HG03060 (cell line): ENCODE measurements around the gene GALR3.

Experiments used
- ATAC-seq: cut with Tn5 transposase; IDR thresholded peaks from one replicate; pipeline ENCODE4 v1.9.1; 2021; ENCODE audit warnings: low read depth, moderate number of reproducible peaks; ENCODE audit not compliant: unreplicated experiment

Gene GALR3

GRCh38 chr22:37818409-37819104 lies 4.6 kb upstream of the GALR3 start:
- ATAC-seq, result no peak

- ATAC-seq, result no peak
These were observed 4.1 kb upstream of the GALR3 start for GRCh38 chr22:37819105-37819433.

GRCh38 chr22:37820350-37820749 lies 2.8 kb upstream of the GALR3 start:
- ATAC-seq, result no peak

GRCh38 chr22:37822079-37822833 lies 926 bp upstream of the GALR3 start:
- no peak for ATAC-seq

GRCh38 chr22:37824674-37825641 lies 1.8 kb downstream of the GALR3 start:
- no peak for ATAC-seq

GRCh38 chr22:37827056-37827455 lies 3.9 kb downstream of the GALR3 start:
- ATAC-seq, result no peak

GRCh38 chr22:37830093-37830842 lies 7.1 kb downstream of the GALR3 start:
- ATAC-seq, result no peak

- no peak for ATAC-seq
These were observed 8.3 kb downstream of the GALR3 start for GRCh38 chr22:37831472-37831871.

- no peak for ATAC-seq
These were observed 9.1 kb downstream of the GALR3 start for GRCh38 chr22:37832022-37832857.

- ATAC-seq, result no peak
These were observed 19.0 kb downstream of the GALR3 start for GRCh38 chr22:37842015-37842793.

GRCh38 chr22:37843741-37844089 lies 20.5 kb downstream of the GALR3 start:
- peak; percentile 17 for ATAC-seq

GRCh38 chr22:37844904-37845329 lies 21.7 kb downstream of the GALR3 start:
- no peak for ATAC-seq

- ATAC-seq, result no peak
These were observed 23.3 kb downstream of the GALR3 start for GRCh38 chr22:37846433-37846832.

- no peak for ATAC-seq
These were observed 25.5 kb downstream of the GALR3 start for GRCh38 chr22:37848587-37849088.

- peak; percentile 50 for ATAC-seq
These were observed 26.0 kb downstream of the GALR3 start, which contains the start of gene EIF3L for GRCh38 chr22:37849089-37849751. TSS of gene EIF3L (plus strand) at chr22:37849419. CDS start at chr22:37849450, 31 bp downstream.

- no peak for ATAC-seq
These were observed 27.6 kb downstream of the GALR3 start for GRCh38 chr22:37850801-37851200.

GRCh38 chr22:37852418-37852817 lies 29.2 kb downstream of the GALR3 start:
- ATAC-seq, result no peak

- no peak for ATAC-seq
These were observed 31.8 kb downstream of the GALR3 start for GRCh38 chr22:37854946-37855345.
